SK-N-SH (cell line): ENCODE measurements around the gene COL4A2. TPM values are rescaled to one million over a fixed set of nuclear protein-coding genes. Genes with fewer than 3 reads are reported as not detected.

Source experiments
- CTCF ChIA-PET: fragments of 300-600, 350-600 bp; formaldehyde crosslinking; extraction: SDS; loops from one replicate; lab custom pipeline; 2021; lab: Yijun Ruan, JAX
- POLR2A ChIA-PET: fragments of 350-600 bp; sonication (Branson Sonifier 250); formaldehyde crosslinking; extraction: SDS; loops from one replicate; lab custom pipeline; 2020; ENCODE audit warnings: antibody characterized with exemption, inconsistent platforms; lab: Yijun Ruan, JAX
- DNase-seq: peaks from one replicate; pipeline ENCODE4 v3.0.0; 2012
- H2AFZ ChIP-seq: fragments of 200-600 bp; sonication (generic); 2 replicates; pipeline ENCODE4 v1.8.1; 2016; ENCODE audit warnings: antibody characterized with exemption, mild to moderate bottlenecking, low read depth
- H3F3A ChIP-seq: fragments of 200-600 bp; sonication (generic); replicated peaks from 2 replicates; pipeline ENCODE3; 2016; ENCODE audit warnings: antibody characterized with exemption, mild to moderate bottlenecking; ENCODE audit not compliant: insufficient read depth
- H3K27ac ChIP-seq, 2 experiments: fragments of 200-500 bp in 1 of 2; fragments of 200-600 bp in 1 of 2; sonication (Bioruptor generic) in 1 of 2; sonication (generic), shearing (Covaris generic) in 1 of 2; 2 replicates each; pipeline versions ENCODE4 v1.5.1 to v1.6.1; 2014 to 2016; ENCODE audit warnings: low read depth in 2 of 2, inconsistent platforms in 1 of 2, low read length in 1 of 2, mild to moderate bottlenecking in 1 of 2, mixed read lengths in 1 of 2
- H3K27me3 ChIP-seq: fragments of 200-600 bp; sonication (generic), shearing (Covaris generic); 2 replicates; pipeline ENCODE4 v1.6.1; 2016; ENCODE audit warnings: mixed run types; ENCODE audit not compliant: insufficient read depth
- H3K36me3 ChIP-seq, 2 experiments: fragments of 200-500 bp in 1 of 2; fragments of 200-600 bp in 1 of 2; sonication (Bioruptor generic) in 1 of 2; sonication (generic) in 1 of 2; replicated peaks in 1 of 2; 2 replicates each; pipeline versions ENCODE3 to v1.5.1; 2014 to 2016; ENCODE audit warnings: low read length in 1 of 2, mild to moderate bottlenecking in 1 of 2; ENCODE audit not compliant: insufficient read depth in 2 of 2, control insufficient read depth in 1 of 2
- H3K4me1 ChIP-seq, 2 experiments: fragments of 200-500 bp in 1 of 2; fragments of 200-600 bp in 1 of 2; sonication (Bioruptor generic) in 1 of 2; sonication (generic), shearing (Covaris generic) in 1 of 2; 2 replicates each; pipeline versions ENCODE4 v1.5.1 to v1.6.1; 2014 to 2016; ENCODE audit warnings: low read depth in 1 of 2, low read length in 1 of 2, mixed run types in 1 of 2; ENCODE audit not compliant: insufficient read depth in 2 of 2, control insufficient read depth in 1 of 2
- H3K4me2 ChIP-seq: fragments of 200-600 bp; sonication (generic), shearing (Covaris generic); 2 replicates; pipeline ENCODE4 v1.6.1; 2017; ENCODE audit warnings: mixed run types
- H3K4me3 ChIP-seq, 2 experiments: fragments of 200-500 bp in 1 of 2; fragments of 200-600 bp in 1 of 2; sonication (Bioruptor generic) in 1 of 2; sonication (generic), shearing (Covaris generic) in 1 of 2; 2 replicates each; pipeline versions ENCODE4 v1.5.1 to v1.8.1; 2014 to 2016; ENCODE audit warnings: low read depth in 2 of 2, inconsistent platforms in 1 of 2, low read length in 1 of 2, mild to moderate bottlenecking in 1 of 2, mixed read lengths in 1 of 2, moderate library complexity in 1 of 2
- H3K79me2 ChIP-seq: fragments of 200-600 bp; sonication (generic); 2 replicates; pipeline ENCODE4 v1.8.1; 2017; ENCODE audit warnings: mild to moderate bottlenecking; ENCODE audit not compliant: insufficient read depth
- H3K9ac ChIP-seq: fragments of 200-600 bp; sonication (generic); 2 replicates; pipeline ENCODE4 v1.6.1; 2017; ENCODE audit warnings: mixed run types
- H3K9me2 ChIP-seq: fragments of 200-600 bp; sonication (generic); 2 replicates; pipeline ENCODE4 v1.6.1; 2017; ENCODE audit warnings: mixed run types
- H3K9me3 ChIP-seq: fragments of 200-600 bp; sonication (generic); 2 replicates; pipeline ENCODE4 v1.6.1; 2017; ENCODE audit warnings: mixed run types, mild to moderate bottlenecking, moderate library complexity
- H4K20me1 ChIP-seq: fragments of 200-600 bp; sonication (generic); 2 replicates; pipeline ENCODE4 v1.6.1; 2017; ENCODE audit warnings: mild to moderate bottlenecking, mixed run types; ENCODE audit not compliant: insufficient read depth
- ELF1 ChIP-seq: IDR thresholded peaks from 2 replicates; pipeline ENCODE4 v1.4.0; 2012
- EZH2phosphoT487 ChIP-seq: fragments of 200-600 bp; sonication (generic); IDR thresholded peaks from 2 replicates; pipeline ENCODE4 v1.6.1; 2017; ENCODE audit warnings: low read depth, mixed run types, mild to moderate bottlenecking, antibody characterized with exemption, moderate library complexity, borderline replicate concordance
- FOSL2 ChIP-seq: IDR thresholded peaks from 2 replicates; pipeline ENCODE4 v1.4.0; 2012; ENCODE audit warnings: low read depth, mild to moderate bottlenecking, moderate library complexity, borderline replicate concordance
- GABPA ChIP-seq: IDR thresholded peaks from 2 replicates; pipeline ENCODE4 v1.4.0; 2012; ENCODE audit warnings: low read depth, mild to moderate bottlenecking
- MAX ChIP-seq: IDR thresholded peaks from 2 replicates; pipeline ENCODE4 v1.4.0; 2012; ENCODE audit warnings: low read depth
- MEF2A ChIP-seq: IDR thresholded peaks from 2 replicates; pipeline ENCODE4 v1.4.0; 2012; ENCODE audit warnings: low read depth, borderline replicate concordance
- MXI1 ChIP-seq: IDR thresholded peaks from 2 replicates; pipeline ENCODE4 v1.6.1; 2012; ENCODE audit warnings: mild to moderate bottlenecking, low read depth, low read length, improper control_type of control experiment
- NFIC ChIP-seq: IDR thresholded peaks from 2 replicates; pipeline ENCODE4 v1.4.0; 2012; ENCODE audit warnings: borderline replicate concordance
- PBX3 ChIP-seq: IDR thresholded peaks from 2 replicates; pipeline ENCODE4; 2012
- POLR2AphosphoS5 ChIP-seq: IDR thresholded peaks from 2 replicates; pipeline ENCODE4 v1.6.1; 2012; ENCODE audit warnings: low read depth, low read length
- RCOR1 ChIP-seq: fragments of 150-350 bp; IDR thresholded peaks from 2 replicates; pipeline ENCODE4 v1.6.1; 2017; ENCODE audit warnings: antibody characterized with exemption, low read length
- REST ChIP-seq: IDR thresholded peaks from 2 replicates; pipeline ENCODE4 v1.6.1; 2012; ENCODE audit warnings: mild to moderate bottlenecking, low read depth, low read length, moderate library complexity
- SMC3 ChIP-seq: IDR thresholded peaks from 2 replicates; pipeline ENCODE4 v1.6.1; 2012; ENCODE audit warnings: low read depth, low read length, improper control_type of control experiment
- TAF1 ChIP-seq: IDR thresholded peaks from 2 replicates; pipeline ENCODE4 v1.6.1; 2012; ENCODE audit warnings: low read depth, mild to moderate bottlenecking, low read length, moderate library complexity, borderline replicate concordance
- TCF12 ChIP-seq: IDR thresholded peaks from 2 replicates; pipeline ENCODE4 v1.4.0; 2012
- USF2 ChIP-seq: fragments of 150-350 bp; IDR thresholded peaks from 2 replicates; pipeline ENCODE4 v1.6.1; 2017; ENCODE audit warnings: antibody characterized with exemption, low read length, low read depth, borderline replicate concordance
- ZBTB33 ChIP-seq: IDR thresholded peaks from 2 replicates; pipeline ENCODE4 v1.4.0; 2012; ENCODE audit warnings: low read depth, borderline replicate concordance
- WGBS: methylation state at CpG from one replicate; pipeline ENCODE4 v1.1.6; 2017; ENCODE audit warnings: low lambda C conversion rate; 5-methylcytosine and 5-hydroxymethylcytosine counted together
- polyA plus RNA-seq, 3 experiments: library from polyadenylated mRNA; depleted of rRNA; stranded (reverse); fragments of >200 nt; gene quantifications; 2 replicates each; pipeline ENCODE4 v1.2.3, GENCODE V29; 2012

The COL4A2 gene
- polyA plus RNA-seq, 1 of the 3 experiments (the other 2 are of a cell fraction) = 137 TPM

- TF ChIP-seq PBX3 = no peak
- no peak for TF ChIP-seq TAF1
- TF ChIP-seq MAX = no peak
- no peak for TF ChIP-seq REST
- TF ChIP-seq TCF12 = no peak
Observed at GRCh38 chr13:110500341-110500740, 193.3 kb downstream of the COL4A2 start (continued).

- Histone ChIP-seq H3K4me1 (no peaks in the 10 kb centered on the region; a peak in 1 of 4 replicates), H3F3A (peaks cover 4% of the 10 kb centered on the region), H3K4me3 (no peak overlapping the region)
- POLR2A ChIA-PET = no interaction called here
- TF ChIP-seq PBX3 = no peak
- no peak for TF ChIP-seq MXI1
- TF ChIP-seq EZH2phosphoT487 = no peak
- TF ChIP-seq SMC3 = no peak
- TF ChIP-seq MEF2A = no peak
- no peak for TF ChIP-seq USF2
- no peak for TF ChIP-seq GABPA
- TF ChIP-seq FOSL2 = no peak
- no peak for TF ChIP-seq RCOR1
- TF ChIP-seq ZBTB33 = no peak
- TF ChIP-seq TAF1 = no peak
- no peak for TF ChIP-seq ELF1
- TF ChIP-seq NFIC = no peak
- no peak for TF ChIP-seq POLR2AphosphoS5
- TF ChIP-seq, all 33 proteins: peak for 0
- no peaks in the 10 kb centered on the region for H3K79me2 ChIP-seq
- no peak overlapping the region for H3K9ac ChIP-seq
- H3K9me2 ChIP-seq = no peaks in the 10 kb centered on the region
- H3K4me2 ChIP-seq = no peak overlapping the region
- no peaks in the 10 kb centered on the region for H3K9me3 ChIP-seq
- CTCF ChIA-PET = no interaction called here
- H3K36me3 ChIP-seq = peaks cover 28 to 51% of the 10 kb centered on the region in 2 experiments
- H2AFZ ChIP-seq = no peak overlapping the region
- no peak overlapping the region for H3K27ac ChIP-seq
- H3K27me3 ChIP-seq = no peaks in the 10 kb centered on the region
- no peaks in the 10 kb centered on the region for H4K20me1 ChIP-seq
- 98% methylated on average over 8 of the region's 9 CpGs for WGBS
- no peak for DNase-seq
Observed at GRCh38 chr13:110501188-110501587, 194.1 kb downstream of the COL4A2 start.
